NCI-H2107 treated with DMSO at 0.1 percent for 48 hours (cell line): ENCODE results near the gene SFTPA2.
"Not testable (repeated sequence)": the region's sequence is repeated elsewhere in the genome, so short reads cannot be mapped to it uniquely, and the experiment has no call there.

Experiments
- DNase-seq: peaks from one replicate; lab custom pipeline; 2025; ENCODE audit not compliant: unreplicated experiment; lab: John Stamatoyannopoulos, UW

Gene SFTPA2

GRCh38 chr10:79559726-79560125 lies 481 bp downstream of the SFTPA2 start:
- no peak for DNase-seq

GRCh38 chr10:79556961-79557360 lies 3.2 kb downstream of the SFTPA2 start:
- DNase-seq, result not testable (repeated sequence)

- no peak for DNase-seq
Observed at GRCh38 chr10:79555354-79556309, 4.6 kb downstream of the SFTPA2 start.

DNA sequence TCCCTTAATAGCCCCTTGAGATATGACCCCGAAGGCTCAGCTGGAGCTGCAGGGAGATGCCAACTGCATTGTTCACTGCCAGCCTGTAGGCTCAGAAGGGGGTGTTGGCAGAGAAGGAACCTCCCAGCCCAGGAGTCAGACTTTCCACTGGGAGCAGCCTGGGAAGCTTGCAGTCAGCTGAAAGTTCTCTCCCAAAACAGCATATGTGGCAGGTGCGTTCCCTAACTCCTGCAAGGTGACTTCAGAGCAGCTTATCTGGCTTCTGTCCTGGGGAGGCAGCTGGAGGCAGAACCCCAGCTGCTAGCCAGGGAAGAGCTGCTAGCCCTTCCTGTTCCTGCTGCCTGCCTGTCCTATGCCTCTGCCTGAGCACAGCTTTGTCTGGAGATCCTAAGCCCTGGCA lies 8.1 kb downstream of the SFTPA2 start:
- DNase-seq, result no peak

DNA sequence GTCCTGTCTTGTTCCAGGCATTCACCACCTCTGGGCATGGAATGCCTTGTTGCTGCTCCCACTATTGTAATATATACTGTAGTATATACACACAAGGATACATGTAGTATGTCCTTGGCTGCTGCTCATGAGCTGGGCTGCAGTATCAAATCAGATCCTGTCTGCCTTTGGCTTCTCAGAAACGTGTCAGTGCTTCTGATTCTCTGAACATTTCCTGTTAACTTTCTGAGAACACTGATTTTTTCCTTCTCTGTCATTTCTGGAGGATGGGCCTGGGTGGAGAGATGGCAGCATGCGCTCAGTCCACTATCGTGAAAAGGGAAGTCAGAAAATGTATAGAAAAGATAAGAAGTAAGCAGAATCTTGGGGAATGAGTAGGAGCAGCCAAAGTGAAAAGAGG lies 12.2 kb downstream of the SFTPA2 start:
- no peak for DNase-seq

- not testable (repeated sequence) for DNase-seq
Observed at GRCh38 chr10:79547128-79547527, 13.1 kb downstream of the SFTPA2 start.

GRCh38 chr10:79544926-79545659 lies 15.1 kb downstream of the SFTPA2 start:
- DNase-seq, result not testable (repeated sequence)

- not testable (repeated sequence) for DNase-seq
Observed at GRCh38 chr10:79544408-79544807, 15.8 kb downstream of the SFTPA2 start.

GRCh38 chr10:79542626-79543025 lies 17.6 kb downstream of the SFTPA2 start:
- no peak for DNase-seq

GRCh38 chr10:79540930-79541329 lies 19.3 kb downstream of the SFTPA2 start:
- not testable (repeated sequence) for DNase-seq

GRCh38 chr10:79538311-79538710 lies 21.9 kb downstream of the SFTPA2 start:
- not testable (repeated sequence) for DNase-seq

GRCh38 chr10:79533903-79534175 lies 26.4 kb downstream of the SFTPA2 start:
- DNase-seq, result not testable (repeated sequence)

DNA sequence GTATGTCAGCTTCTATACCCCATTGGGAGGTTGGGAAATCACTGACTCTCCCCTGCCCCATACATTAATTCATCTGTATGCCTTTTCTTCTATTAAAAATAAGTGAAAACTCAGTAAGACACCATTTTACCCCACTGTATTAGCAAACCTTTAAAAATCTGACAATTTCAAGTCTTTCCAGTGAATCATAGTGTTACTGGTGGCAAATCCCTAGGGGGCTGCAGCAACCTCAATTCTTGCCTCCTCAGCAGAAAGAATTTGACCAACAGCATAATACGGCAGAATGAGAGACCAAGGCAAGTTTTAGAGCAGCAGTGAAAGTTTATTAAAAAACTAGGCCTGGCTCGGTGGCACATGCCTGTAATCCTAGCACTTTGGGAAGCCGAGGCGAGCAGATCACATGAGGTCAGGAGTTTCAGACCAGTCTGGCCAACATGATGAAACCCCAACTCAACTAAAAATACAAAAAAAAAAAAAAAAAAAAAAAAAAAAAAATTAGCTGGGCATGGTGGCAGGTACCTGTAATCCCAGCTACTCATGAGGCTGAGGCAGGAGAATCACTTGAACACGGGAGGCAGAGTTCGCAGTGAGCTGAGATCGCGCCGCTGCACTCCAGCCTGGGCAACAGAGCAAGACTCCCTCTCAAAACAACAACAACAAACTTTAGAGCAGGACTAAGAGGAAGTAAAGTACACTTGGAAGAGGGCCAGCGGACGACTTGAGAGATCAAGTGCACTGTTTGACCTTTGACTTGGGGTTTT lies 26.9 kb downstream of the SFTPA2 start:
- DNase-seq, result not testable (repeated sequence)

- not testable (repeated sequence) for DNase-seq
Observed at GRCh38 chr10:79528261-79528660, 31.9 kb downstream of the SFTPA2 start.

DNA sequence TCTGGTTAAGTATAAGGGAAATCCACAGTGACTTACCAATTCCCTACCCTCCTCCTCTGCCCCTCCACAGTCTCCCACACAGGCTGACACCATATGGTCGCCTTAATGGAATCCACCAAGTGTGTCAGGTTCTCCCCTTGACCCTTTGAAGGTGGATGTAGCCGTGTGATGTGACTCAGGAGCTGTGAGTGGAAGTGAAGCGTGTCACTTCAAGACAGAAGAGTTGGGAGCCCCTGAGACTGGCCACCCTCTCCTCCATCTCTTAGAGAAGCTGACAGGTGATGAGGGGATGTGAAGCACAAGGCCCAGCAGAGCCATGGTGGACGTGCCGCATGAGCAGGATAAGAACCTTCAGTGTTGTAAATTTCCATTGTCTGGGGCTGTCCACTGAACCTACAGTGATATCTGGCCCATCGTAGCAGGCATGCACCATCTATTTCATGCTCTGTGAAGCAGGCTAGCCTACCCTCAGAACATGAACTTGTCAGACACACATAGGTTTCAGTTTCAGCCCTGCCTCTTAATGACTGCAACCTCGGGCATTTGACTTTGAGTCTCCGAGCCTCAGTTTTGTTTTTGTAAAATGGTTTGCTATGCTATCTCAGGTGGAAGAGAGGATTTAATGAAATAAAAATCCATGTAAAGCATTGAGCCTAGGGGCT lies 35.0 kb downstream of the SFTPA2 start:
- not testable (repeated sequence) for DNase-seq

- DNase-seq, result not testable (repeated sequence)
Observed at GRCh38 chr10:79523157-79523853, 36.9 kb downstream of the SFTPA2 start.

- not testable (repeated sequence) for DNase-seq
Observed at GRCh38 chr10:79522464-79522863, 37.7 kb downstream of the SFTPA2 start.

- DNase-seq, result not testable (repeated sequence)
Observed at GRCh38 chr10:79521751-79522150, 38.5 kb downstream of the SFTPA2 start.

- not testable (repeated sequence) for DNase-seq
Observed at GRCh38 chr10:79517567-79517966, 42.6 kb downstream of the SFTPA2 start.

DNA sequence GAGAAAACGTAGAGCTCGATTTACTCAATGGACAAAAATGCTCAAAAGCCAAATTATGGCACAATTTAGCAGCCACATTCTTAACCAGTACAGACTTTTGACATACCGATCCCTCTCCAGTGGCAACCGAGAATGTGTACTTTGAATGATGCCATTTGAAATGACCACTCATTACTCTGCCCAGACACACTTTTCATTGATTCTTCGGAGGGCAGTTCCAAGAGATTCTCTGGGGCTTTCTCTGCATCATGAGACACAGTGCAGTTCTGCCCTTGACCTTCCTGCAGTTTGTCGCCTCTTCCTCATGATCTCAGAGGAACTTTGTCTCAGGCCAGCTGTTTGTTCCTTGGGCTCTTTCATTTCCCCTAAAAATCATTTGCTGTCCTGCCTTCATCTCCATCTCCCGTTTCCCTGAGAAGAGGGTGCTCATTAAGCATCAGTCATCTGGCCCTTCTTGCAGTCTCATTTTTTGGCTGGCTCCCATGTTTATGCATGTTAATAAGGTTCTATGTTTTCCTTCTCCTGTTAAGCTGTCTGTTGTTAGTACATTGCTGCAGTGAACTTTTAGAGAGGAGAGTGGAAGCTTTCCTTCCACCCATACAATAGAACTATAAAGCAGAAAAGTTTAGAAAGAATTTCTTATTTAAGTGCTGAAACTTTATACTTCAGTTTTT lies 43.5 kb downstream of the SFTPA2 start:
- DNase-seq, result not testable (repeated sequence)
